Stomach smooth muscle (tissue), 2 donors: ENCODE results near the gene LIPG.

ENCODE experiments used
- H3K27ac ChIP-seq: one replicate; pipeline ENCODE4 v1.7.0; 2013; ENCODE audit warnings: mild to moderate bottlenecking, low read length, inconsistent platforms
- H3K27me3 ChIP-seq, 2 donors: one replicate each; pipeline ENCODE4 v1.7.0; 2013; ENCODE audit warnings: low read length in 2 of 2; ENCODE audit not compliant: insufficient read depth in 2 of 2, control insufficient read depth in 1 of 2
- H3K36me3 ChIP-seq, 2 donors: one replicate each; pipeline ENCODE4 v1.7.0; 2013; ENCODE audit warnings: low read length in 2 of 2; ENCODE audit not compliant: control insufficient read depth in 2 of 2, insufficient read depth in 2 of 2
- H3K4me1 ChIP-seq: one replicate; pipeline ENCODE4 v1.7.0; 2013; ENCODE audit warnings: low read length; ENCODE audit not compliant: control insufficient read depth, insufficient read depth
- H3K4me3 ChIP-seq, 2 donors: one replicate each; pipeline ENCODE4 v1.7.0; 2013; ENCODE audit warnings: low read length in 2 of 2
- H3K9ac ChIP-seq, 2 donors: one replicate each; pipeline ENCODE4 v1.7.0; 2013; ENCODE audit warnings: low read length in 2 of 2, mild to moderate bottlenecking in 1 of 2
- H3K9me3 ChIP-seq, 2 donors: one replicate each; pipeline ENCODE4 v1.7.0; 2013; ENCODE audit warnings: low read length in 2 of 2; ENCODE audit not compliant: control insufficient read depth in 2 of 2
- donor health status: healthy.
- donor health status: Pancreatic carcinoma.

LIPG gene

GRCh38 chr18:49638891-49639557, 77.2 kb downstream of the LIPG start:
- Histone ChIP-seq H3K9ac (no peak overlapping the region), H3K9me3 (no peaks in the 10 kb centered on the region), H3K36me3 (no peaks in the 10 kb centered on the region), H3K27ac (no peak overlapping the region), H3K4me3 (no peak overlapping the region), H3K27me3 (no peaks in the 10 kb centered on the region), H3K4me1 (no peaks in the 10 kb centered on the region)

GRCh38 chr18:49639643-49640391, 78.0 kb downstream of the LIPG start:
- H3K27ac ChIP-seq: no peak overlapping the region

GRCh38 chr18:49640741-49641140, 78.9 kb downstream of the LIPG start:
- Histone ChIP-seq H3K27me3 (no peaks in the 10 kb centered on the region), H3K9ac (no peak overlapping the region), H3K9me3 (no peaks in the 10 kb centered on the region), H3K4me1 (peaks cover 7% of the 10 kb centered on the region), H3K4me3 (no peak overlapping the region), H3K36me3 (no peaks in the 10 kb centered on the region), H3K27ac (no peak overlapping the region)

More at GRCh38 chr18:49639643-49640391, 78.0 kb downstream of the LIPG start:
- H3K36me3 ChIP-seq: no peaks in the 10 kb centered on the region
- H3K4me1 ChIP-seq: no peaks in the 10 kb centered on the region
- no peak overlapping the region for H3K4me3 ChIP-seq
- H3K27me3 ChIP-seq: no peaks in the 10 kb centered on the region
- H3K9ac ChIP-seq: no peak overlapping the region
- H3K9me3 ChIP-seq: no peaks in the 10 kb centered on the region

- peak overlapping the region; percentile 70 for H3K27ac ChIP-seq
- H3K4me3 ChIP-seq: no peak overlapping the region
- peaks cover 34% of the 10 kb centered on the region for H3K4me1 ChIP-seq
These were observed 83.3 kb downstream of the LIPG start for GRCh38 chr18:49645196-49645595.

GRCh38 chr18:49645841-49646351, 84.0 kb downstream of the LIPG start:
- Histone ChIP-seq H3K27ac (peak overlapping the region; percentile 70), H3K27me3 (no peaks in the 10 kb centered on the region), H3K9ac (peak overlapping the region; percentile 36 to 45), H3K4me3 (peak overlapping the region; percentile 47 to 70), H3K4me1 (peaks cover 34% of the 10 kb centered on the region), H3K36me3 (no peaks in the 10 kb centered on the region), H3K9me3 (no peaks in the 10 kb centered on the region)

More at GRCh38 chr18:49645196-49645595, 83.3 kb downstream of the LIPG start:
- peak overlapping the region in 1 of 2 donors; percentile 45 for H3K9ac ChIP-seq
- H3K9me3 ChIP-seq: no peaks in the 10 kb centered on the region
- H3K36me3 ChIP-seq: no peaks in the 10 kb centered on the region
- H3K27me3 ChIP-seq: no peaks in the 10 kb centered on the region

- Histone ChIP-seq H3K9ac (no peak overlapping the region), H3K4me1 (peaks cover 34% of the 10 kb centered on the region), H3K9me3 (no peaks in the 10 kb centered on the region), H3K36me3 (no peaks in the 10 kb centered on the region), H3K4me3 (no peak overlapping the region), H3K27me3 (no peaks in the 10 kb centered on the region), H3K27ac (peak overlapping the region; percentile 70)
These were observed 85.0 kb downstream of the LIPG start for GRCh38 chr18:49646873-49647272.

GRCh38 chr18:49647496-49648168, 85.8 kb downstream of the LIPG start:
- H3K9ac ChIP-seq: peak overlapping the region in 1 of 2 donors; percentile 5
- H3K9me3 ChIP-seq: no peaks in the 10 kb centered on the region
- no peaks in the 10 kb centered on the region for H3K27me3 ChIP-seq
- no peaks in the 10 kb centered on the region for H3K36me3 ChIP-seq
- H3K4me3 ChIP-seq: no peak overlapping the region
- peak overlapping the region; percentile 55 for H3K27ac ChIP-seq
- H3K4me1 ChIP-seq: peaks cover 35% of the 10 kb centered on the region

GRCh38 chr18:49648326-49648725, 86.5 kb downstream of the LIPG start:
- Histone ChIP-seq H3K9me3 (no peaks in the 10 kb centered on the region), H3K27ac (peak overlapping the region; percentile 55), H3K4me3 (no peak overlapping the region), H3K9ac (no peak overlapping the region), H3K27me3 (no peaks in the 10 kb centered on the region), H3K4me1 (peaks cover 41% of the 10 kb centered on the region), H3K36me3 (no peaks in the 10 kb centered on the region)
